GM12891 (cell line): ENCODE measurements around the gene G6PC3.
"Not testable (repeated sequence)": the region's sequence is repeated elsewhere in the genome, so short reads cannot be mapped to it uniquely, and the experiment has no call there.

ENCODE experiments used
- DNase-seq: peaks from one replicate; pipeline ENCODE4 v3.0.0; 2011; ENCODE audit warnings: low spot score; ENCODE audit not compliant: insufficient read length
- FAIRE-seq: peaks from 2 replicates; lab custom pipeline; 2011; peaks lifted over from hg19 to GRCh38; lab: Jason Lieb, UNC
- PAX5 ChIP-seq: IDR thresholded peaks from 2 replicates; pipeline ENCODE4 v1.6.1; 2011; ENCODE audit warnings: low read length, moderate library complexity, mild to moderate bottlenecking; ENCODE audit not compliant: insufficient read depth, severe bottlenecking
- POLR2A ChIP-seq: IDR thresholded peaks from 2 replicates; pipeline ENCODE4 v1.6.1; 2011; ENCODE audit warnings: low read depth, low read length, control low read depth
- POLR2AphosphoS5 ChIP-seq: IDR thresholded peaks from 2 replicates; pipeline ENCODE4 v1.6.1; 2011; ENCODE audit warnings: low read depth, low read length, control low read depth
- POU2F2 ChIP-seq: IDR thresholded peaks from 2 replicates; pipeline ENCODE4 v1.6.1; 2011; ENCODE audit warnings: low read depth, mild to moderate bottlenecking, control low read depth, low read length, moderate library complexity
- SPI1 ChIP-seq: IDR thresholded peaks from 2 replicates; pipeline ENCODE4 v1.6.1; 2011; ENCODE audit warnings: low read depth, low read length, control low read depth
- TAF1 ChIP-seq: IDR thresholded peaks from 2 replicates; pipeline ENCODE4 v1.6.1; 2011; ENCODE audit warnings: low read depth, low read length, control low read depth

Gene G6PC3

GRCh38 chr17:44092051-44092450, 21.5 kb downstream of the G6PC3 start:
- no peak for TF ChIP-seq TAF1
- no peak for TF ChIP-seq POLR2A
- no peak for TF ChIP-seq POLR2AphosphoS5
- TF ChIP-seq PAX5, result no peak
- TF ChIP-seq POU2F2, result no peak
- no peak for TF ChIP-seq SPI1
- FAIRE-seq (no peak), DNase-seq (no peak)

- DNase-seq (no peak), FAIRE-seq (no peak)
- TF ChIP-seq PAX5 (no peak), SPI1 (no peak), POLR2AphosphoS5 (no peak)
Observed at GRCh38 chr17:44093231-44093900, 22.8 kb downstream of the G6PC3 start.

- TF ChIP-seq PAX5, result no peak
- no peak for TF ChIP-seq TAF1
- TF ChIP-seq POLR2A, result no peak
- no peak for TF ChIP-seq POLR2AphosphoS5
- no peak for TF ChIP-seq POU2F2
- TF ChIP-seq SPI1, result no peak
- DNase-seq (no peak), FAIRE-seq (no peak)
Observed at GRCh38 chr17:44094701-44095387, 24.3 kb downstream of the G6PC3 start.

GRCh38 chr17:44095388-44095646, 24.8 kb downstream of the G6PC3 start:
- DNase-seq, result no peak
- no peak for FAIRE-seq
- no peak for TF ChIP-seq POLR2AphosphoS5
- TF ChIP-seq POU2F2, result no peak
- TF ChIP-seq SPI1, result no peak
- TF ChIP-seq POLR2A, result no peak
- TF ChIP-seq PAX5, result no peak
- no peak for TF ChIP-seq TAF1

GRCh38 chr17:44095647-44096496, 25.3 kb downstream of the G6PC3 start:
- no peak for DNase-seq
- peak; percentile 76 for FAIRE-seq
- no peak for TF ChIP-seq POLR2A
- TF ChIP-seq POLR2AphosphoS5, result no peak
- TF ChIP-seq PAX5, result no peak
- no peak for TF ChIP-seq POU2F2
- TF ChIP-seq SPI1, result peak; percentile 62

GRCh38 chr17:44097110-44097958, 26.8 kb downstream of the G6PC3 start:
- FAIRE-seq, result peak; percentile 31
- TF ChIP-seq POU2F2 (no peak), TAF1 (no peak), POLR2A (no peak), POLR2AphosphoS5 (no peak), SPI1 (no peak), PAX5 (no peak)
- no peak for DNase-seq

GRCh38 chr17:44101858-44102257, 31.3 kb downstream of the G6PC3 start:
- peak; percentile 33 for FAIRE-seq
- DNase-seq, result not testable (repeated sequence)

- peak; percentile 20 for FAIRE-seq
- TF ChIP-seq TAF1 (no peak), POLR2AphosphoS5 (no peak), POLR2A (no peak), PAX5 (no peak), SPI1 (no peak), POU2F2 (no peak)
- no peak for DNase-seq
Observed at GRCh38 chr17:44102849-44103622, 32.5 kb downstream of the G6PC3 start.
